Heart left ventricle (tissue), 13 donors: Measurements from ENCODE around the gene MEGF8.

Experiments used
- CTCF ChIP-seq, 12 donors: fragments of 200-600 bp; sonication (generic) in 4 of 12; IDR thresholded peaks; one replicate each; pipeline versions ENCODE4 v1.5.0 to v1.8.0; 2018 to 2022; ENCODE audit warnings: antibody characterized with exemption in 12 of 12, mild to moderate bottlenecking in 5 of 12
- POLR2A ChIP-seq, 2 donors: fragments of 450-650 bp; IDR thresholded peaks; one replicate each; pipeline ENCODE4 v1.6.1; 2017; ENCODE audit warnings: antibody characterized with exemption in 2 of 2, mild to moderate bottlenecking in 2 of 2, moderate library complexity in 2 of 2
- donor health status: ischemic (EF 13 %, LVEDD 7.1; RV severe dilation, severe dysfunction).
- donor health status: DM: no; HTN: yes; CAD: no.
- donor health status: DM: no; HTN: no; CAD: no.
- donor health status: ischemic (EF 25% LVEDD 6.9; RV normal size, moderate dysfunction).
- donor health status: ischemic (EF 25% LVEDD 5.7; RV mildly dilated, moderate dysfunction).
- donor health status: ischemic (EF 35%, LVEDD 5.7; RV mildly dilated, moderate dysfunction).
- donor health status: nonischemic (EF 11% LVEDD 7.7; RV severe dilation, severe dysfunction).
- donor health status: DM: yes; HTN: yes; CAD: no.
- donor health status: PGD.
- donor health status: ischemic (EF 29% LVEDD 5.4; RV normal size, mild dysfunction).
- donor health status: nonischemic (EF 23%, LVEDD 6.1; RV moderate dilation, normal function).

- TF ChIP-seq CTCF (IDR thresholded peaks at IDR 0.05) (no peak), POLR2A (IDR thresholded peaks at IDR 0.05) (no peak)
Observed at GRCh38 chr19:42368360-42368759, 42.9 kb downstream of the MEGF8 start.
